DMS53 treated with DMSO at 0.1 percent for 48 hours (cell line): ENCODE measurements around the gene TTC31.
A peak's percentile ranks its signal among the peaks of the same experiment; 100 is the strongest.
"Not testable (repeated sequence)": the region's sequence is repeated elsewhere in the genome, so short reads cannot be mapped to it uniquely, and the experiment has no call there.

ENCODE experiments used
- DNase-seq: peaks from one replicate; lab custom pipeline; 2025; ENCODE audit not compliant: unreplicated experiment; lab: John Stamatoyannopoulos, UW

Gene TTC31

DNA sequence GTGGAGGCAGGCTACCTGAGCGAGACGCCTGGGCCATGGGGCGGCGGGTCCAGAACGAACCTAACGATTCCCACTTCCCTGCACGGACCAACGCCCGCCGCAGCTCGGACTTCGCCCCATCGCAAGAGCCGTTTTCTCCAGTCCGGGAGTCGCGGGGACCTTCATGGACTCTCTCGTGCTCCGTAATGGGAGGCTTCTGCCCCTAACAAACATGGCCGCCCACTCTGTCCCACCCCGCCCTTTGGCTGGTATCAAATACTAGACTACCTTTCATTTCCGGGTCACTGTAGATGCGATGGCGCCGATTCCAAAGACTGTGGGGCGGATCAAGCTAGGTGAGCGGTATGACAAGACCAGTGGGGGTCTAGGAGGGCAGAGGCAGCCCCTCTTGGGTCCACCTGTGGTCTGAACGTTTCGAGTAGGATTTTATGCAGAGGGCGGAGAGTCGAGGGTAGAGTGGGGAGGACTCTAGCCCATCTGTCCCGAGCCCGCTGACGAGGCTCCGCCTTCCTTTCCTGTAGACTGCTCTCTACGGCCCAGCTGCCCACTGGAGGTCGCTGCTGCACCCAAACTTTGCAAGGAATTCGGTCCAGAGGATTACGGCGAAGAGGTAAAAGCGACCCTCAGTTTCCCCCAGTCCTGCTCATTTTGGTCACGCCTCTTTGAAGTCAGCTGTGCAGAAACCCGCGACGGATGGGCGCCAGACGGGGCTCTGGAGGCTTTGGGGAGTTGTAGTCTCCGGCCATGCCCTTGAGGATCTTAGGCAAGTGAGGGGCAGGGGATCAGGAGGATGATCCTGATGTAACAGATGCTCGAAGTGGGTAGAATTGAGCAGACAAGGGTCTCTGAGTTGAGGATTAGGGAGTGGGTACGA is at the start of gene TTC31, which contains the start of gene CCDC142:
TSS of gene TTC31 (plus strand) at position 281 of the 874 bp plus-strand sequence. CDS start at position 296, 15 bp downstream.
TSS of gene CCDC142 (minus strand) at position 198 of the 874 bp plus-strand sequence. CDS start at position 37, 161 bp downstream.
- peak; percentile 95 for DNase-seq

DNA sequence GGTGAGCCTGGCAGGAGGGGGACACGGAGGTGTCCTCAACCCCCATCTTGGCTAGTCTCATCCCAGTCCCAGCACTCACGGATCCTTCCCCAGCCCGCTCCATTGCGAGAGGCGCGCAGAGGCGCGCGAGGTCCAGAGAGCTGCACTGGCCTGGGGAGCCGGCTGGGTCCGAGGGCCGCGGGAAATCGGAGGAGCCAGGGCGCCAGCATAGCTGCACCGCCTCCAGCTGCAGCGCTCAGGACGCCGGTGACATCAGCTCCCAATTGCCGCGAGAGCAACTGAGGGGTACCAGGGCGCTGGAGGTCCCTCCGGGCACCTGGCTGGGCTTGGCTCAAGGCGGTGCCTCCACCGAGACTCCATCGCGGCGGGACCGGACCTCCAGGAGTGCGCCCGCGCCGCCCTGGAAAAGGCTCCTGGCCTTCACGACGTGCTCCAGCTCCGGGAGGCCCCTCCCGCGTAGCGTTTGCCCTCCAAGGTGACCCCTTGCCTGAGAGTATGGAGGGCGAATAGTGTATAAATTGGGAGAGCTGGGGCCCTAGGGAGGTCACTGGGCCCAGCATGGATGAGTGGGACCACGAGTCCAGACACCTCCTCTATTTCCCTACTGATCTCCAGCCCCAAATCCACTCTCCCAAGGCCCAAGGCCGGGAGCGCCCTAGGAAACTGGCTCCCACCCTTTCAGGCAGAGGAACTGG is 46.6 kb upstream of the TTC31 start:
- no peak for DNase-seq

- DNase-seq, result no peak
Measured at GRCh38 chr2:74436848-74437695, 45.8 kb upstream of the TTC31 start.

- no peak for DNase-seq
Measured at GRCh38 chr2:74438248-74438647, 44.6 kb upstream of the TTC31 start.

GRCh38 chr2:74439373-74439772 is 43.5 kb upstream of the TTC31 start:
- no peak for DNase-seq

- DNase-seq, result no peak
Measured at GRCh38 chr2:74439803-74440377, 43.0 kb upstream of the TTC31 start.

GRCh38 chr2:74440378-74441169 is 42.3 kb upstream of the TTC31 start:
- peak; percentile 54 for DNase-seq

- DNase-seq, result no peak
Measured at GRCh38 chr2:74441170-74441689, 41.7 kb upstream of the TTC31 start.

- peak; percentile 73 for DNase-seq
Measured at GRCh38 chr2:74441690-74442482, 41.0 kb upstream of the TTC31 start, which contains the start of gene RTKN. TSS of gene RTKN (minus strand) at chr2:74441937. CDS start at chr2:74441816, 121 bp downstream.

GRCh38 chr2:74442483-74443297 is 40.2 kb upstream of the TTC31 start:
- DNase-seq, result not testable (repeated sequence)

GRCh38 chr2:74444498-74445318 is 38.2 kb upstream of the TTC31 start:
- no peak for DNase-seq

GRCh38 chr2:74447230-74447999 is 35.5 kb upstream of the TTC31 start:
- no peak for DNase-seq

- no peak for DNase-seq
Measured at GRCh38 chr2:74448771-74449170, 34.1 kb upstream of the TTC31 start.

GRCh38 chr2:74450570-74451190 is 32.2 kb upstream of the TTC31 start:
- no peak for DNase-seq

DNA sequence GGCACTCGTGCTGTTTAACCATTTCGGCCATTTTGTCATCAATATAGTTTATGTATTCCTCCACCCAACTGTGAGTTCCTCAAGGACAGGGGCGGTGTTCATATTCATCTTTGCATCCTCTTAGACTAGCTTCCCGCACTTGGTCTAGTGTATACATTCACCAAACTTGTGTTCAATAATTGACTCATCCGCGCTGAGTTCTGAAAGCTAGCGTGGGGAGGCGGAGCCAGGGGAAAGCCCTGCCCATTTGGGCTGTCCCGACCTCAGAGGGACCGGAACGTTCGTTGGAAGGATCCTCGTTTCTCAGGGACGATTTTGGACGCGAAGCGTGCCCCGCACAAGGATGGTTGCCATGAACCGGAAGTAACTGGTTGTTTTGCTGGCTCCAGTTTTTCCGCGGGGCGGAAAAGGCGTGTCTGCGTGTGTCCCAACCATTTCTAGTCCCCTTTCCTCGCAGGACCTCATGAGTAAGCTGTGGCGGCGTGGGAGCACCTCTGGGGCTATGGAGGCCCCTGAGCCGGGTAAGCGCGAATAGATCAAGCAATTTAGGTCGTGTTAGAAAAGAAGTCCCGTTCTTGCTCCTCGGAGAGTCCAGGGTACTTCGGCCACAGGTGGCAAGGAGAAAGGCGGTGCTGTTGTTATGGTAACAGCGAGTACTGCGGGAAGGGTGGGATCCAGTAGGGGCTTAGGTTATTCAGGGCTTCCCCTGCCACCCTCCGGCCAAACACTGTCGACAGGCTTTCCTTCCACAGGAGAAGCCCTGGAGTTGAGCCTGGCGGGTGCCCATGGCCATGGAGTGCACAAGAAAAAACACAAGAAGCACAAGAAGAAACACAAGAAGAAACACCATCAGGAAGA is 28.0 kb upstream of the TTC31 start, which contains the start of gene INO80B:
TSS of gene INO80B (plus strand) at position 434 of the 858 bp plus-strand sequence. CDS start at position 464, 30 bp downstream.
- DNase-seq, result peak; percentile 92
